GM23338 (cell line): ENCODE measurements around the gene HIP1. TPM values are rescaled to one million over a fixed set of nuclear protein-coding genes. Genes with fewer than 3 reads are reported as not detected.

Source experiments
- CTCF ChIP-seq, 2 experiments: fragments of 200-600 bp in 1 of 2; sonication (generic) in 1 of 2; conservative IDR thresholded peaks; 2 replicates each; pipeline versions ENCODE4 v1.5.1 to v1.6.1; 2016 to 2017; ENCODE audit warnings: antibody characterized with exemption in 2 of 2, low read depth in 2 of 2, mild to moderate bottlenecking in 2 of 2, moderate library complexity in 1 of 2
- ETS1 ChIP-seq: IDR thresholded peaks from 2 replicates; pipeline ENCODE4 v1.6.1; 2016; ENCODE audit warnings: antibody characterized with exemption
- EZH2phosphoT487 ChIP-seq: fragments of 200-600 bp; sonication (generic); IDR thresholded peaks from one replicate; pipeline ENCODE4 v1.8.1; 2018; ENCODE audit warnings: antibody characterized with exemption; ENCODE audit not compliant: unreplicated experiment
- JUNB ChIP-seq: IDR thresholded peaks from one replicate; pipeline ENCODE4 v1.6.1; 2016; ENCODE audit warnings: antibody characterized with exemption; ENCODE audit not compliant: unreplicated experiment
- NANOG ChIP-seq: IDR thresholded peaks from 2 replicates; pipeline ENCODE4 v1.6.1; 2016; ENCODE audit warnings: antibody characterized with exemption, borderline replicate concordance
- POLR2AphosphoS5 ChIP-seq: IDR thresholded peaks from 2 replicates; pipeline ENCODE4 v1.6.1; 2016; ENCODE audit warnings: antibody characterized with exemption, low read depth
- STAT1 ChIP-seq: IDR thresholded peaks from one replicate; pipeline ENCODE4 v1.6.1; 2016; ENCODE audit warnings: antibody characterized with exemption; ENCODE audit not compliant: unreplicated experiment
- ZNF462 ChIP-seq: fragments of 250-450 bp; sonication (Bioruptor Pico); IDR thresholded peaks from 2 replicates; pipeline ENCODE4 v1.5.0; 2020; ENCODE audit warnings: mild to moderate bottlenecking, moderate library complexity
- polyA plus RNA-seq: library from polyadenylated mRNA; unstranded; fragments of >200 nt; fragmentation: Nextera tagmentation; extraction: Ambion mirVana; gene quantifications from 2 replicates; pipeline ENCODE4 v1.2.1, GENCODE V29; 2016
- total RNA-seq: library from RNA; depleted of rRNA; stranded (reverse); fragments of >200 nt; shearing (Covaris generic); gene quantifications from 2 replicates; pipeline ENCODE4 v1.2.3, GENCODE V29; 2014

The HIP1 gene
- total and polyA plus RNA-seq, 2 experiments from 2014 or later, result 24.9 to 80.8 TPM

- TF ChIP-seq ZNF462 (CRISPR knock-in tag) (no peak), NANOG (no peak), POLR2AphosphoS5 (no peak), JUNB (no peak), ETS1 (no peak), CTCF (conservative IDR thresholded peaks at IDR 0.05; ENCODE audit: low read depth in 2 of 2) (no peak), STAT1 (no peak), EZH2phosphoT487 (no peak)
Measured at GRCh38 chr7:75573477-75574019, 165.2 kb downstream of the HIP1 start (continued).
